Inflammatory macrophage (primary cell): ENCODE measurements around the gene KRABD2.
A peak's percentile ranks its signal among the peaks of the same experiment; 100 is the strongest.
"Not testable (repeated sequence)": the region's sequence is repeated elsewhere in the genome, so short reads cannot be mapped to it uniquely, and the experiment has no call there.

Source experiments
- DNase-seq, 2 donors: peaks; one replicate each; pipeline ENCODE4 v3.0.0-alpha.2; 2020 to 2022

KRABD2 gene

GRCh38 chr17:8392674-8393469, 16.4 kb upstream of the KRABD2 start:
- DNase-seq, result no peak

DNA sequence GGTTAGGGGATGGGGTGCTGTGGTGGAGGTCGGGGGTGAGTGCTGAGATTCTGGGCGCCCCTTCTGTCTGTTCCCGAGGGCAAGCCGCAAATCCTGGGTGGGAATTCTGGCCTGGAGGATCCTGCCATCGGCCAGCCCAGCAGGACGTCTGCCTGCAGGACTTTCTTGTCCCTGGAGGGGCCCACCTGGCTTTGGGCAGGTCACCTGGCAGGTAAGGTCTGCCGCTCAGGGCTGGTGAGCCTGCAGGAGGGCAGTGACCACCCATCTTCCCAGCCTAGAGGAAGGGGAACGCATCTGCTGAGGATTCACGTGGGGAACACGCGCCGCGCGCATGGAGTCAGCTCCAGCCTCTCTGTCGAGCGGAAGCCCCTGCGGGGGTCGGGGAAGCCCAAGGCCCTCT, 15.8 kb upstream of the KRABD2 start:
- DNase-seq, result no peak

GRCh38 chr17:8391711-8392110, 15.2 kb upstream of the KRABD2 start:
- DNase-seq, result no peak

GRCh38 chr17:8387914-8388651, 11.6 kb upstream of the KRABD2 start:
- DNase-seq, result no peak

GRCh38 chr17:8386841-8387240, 10.3 kb upstream of the KRABD2 start:
- DNase-seq, result no peak

- no peak for DNase-seq
Observed at GRCh38 chr17:8384801-8385378, 8.4 kb upstream of the KRABD2 start.

- peak; percentile 99 for DNase-seq
Observed at GRCh38 chr17:8383143-8383822, 6.8 kb upstream of the KRABD2 start, which contains the start of gene RPL26. TSS of gene RPL26 (minus strand) at chr17:8383193. CDS start at chr17:8382310, 883 bp downstream.

GRCh38 chr17:8382880-8383142, 6.3 kb upstream of the KRABD2 start:
- no peak for DNase-seq

- DNase-seq, result no peak
Observed at GRCh38 chr17:8382052-8382879, 5.8 kb upstream of the KRABD2 start.

GRCh38 chr17:8380049-8380448, 3.5 kb upstream of the KRABD2 start:
- DNase-seq, result no peak

GRCh38 chr17:8378117-8378516, 1.6 kb upstream of the KRABD2 start:
- DNase-seq, result not testable (repeated sequence)

DNA sequence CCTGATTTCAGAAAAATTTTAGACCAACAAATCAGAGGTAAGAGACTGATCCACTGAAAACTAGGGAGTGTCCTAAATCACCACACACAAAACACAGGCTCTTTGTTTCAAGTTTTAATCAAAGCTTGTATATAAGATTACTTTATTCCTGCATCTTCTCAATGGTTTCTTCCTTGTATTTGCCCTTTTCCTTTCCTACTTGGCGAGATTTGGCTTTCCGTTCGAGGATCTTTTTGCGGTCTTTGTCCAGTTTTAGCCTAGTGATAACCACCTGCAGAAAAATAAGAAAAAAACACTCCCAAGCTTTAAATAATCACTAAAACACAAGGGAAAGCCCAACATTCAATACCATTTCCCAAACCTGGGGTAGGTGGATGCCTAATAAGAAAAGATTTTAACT, 918 bp upstream of the KRABD2 start:
- no peak for DNase-seq

DNA sequence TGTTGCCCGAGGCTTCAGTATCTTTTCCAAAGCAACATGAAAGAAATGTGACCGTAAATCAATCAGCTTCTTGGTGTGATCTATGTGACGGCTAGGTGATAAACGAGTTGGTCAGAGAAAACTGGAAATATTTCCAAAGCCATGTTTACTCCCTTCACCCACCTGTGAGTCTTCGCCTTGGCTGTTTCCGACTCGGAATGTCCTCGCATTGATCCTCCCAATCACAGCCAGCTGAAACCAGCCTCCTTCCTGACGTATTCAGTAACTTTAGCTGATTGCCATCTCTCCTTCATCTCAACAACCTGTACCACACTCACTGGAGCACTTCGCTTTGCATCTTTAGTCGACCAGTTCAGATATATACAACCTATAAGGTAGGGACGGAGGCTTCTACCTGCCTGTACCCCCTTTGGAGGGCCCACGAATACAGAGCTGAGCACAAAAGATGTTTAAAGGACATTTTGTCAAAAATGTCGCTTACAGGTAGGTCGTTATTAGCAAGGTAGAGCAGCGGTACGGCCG, 705 bp downstream of the KRABD2 start:
- DNase-seq, result no peak

DNA sequence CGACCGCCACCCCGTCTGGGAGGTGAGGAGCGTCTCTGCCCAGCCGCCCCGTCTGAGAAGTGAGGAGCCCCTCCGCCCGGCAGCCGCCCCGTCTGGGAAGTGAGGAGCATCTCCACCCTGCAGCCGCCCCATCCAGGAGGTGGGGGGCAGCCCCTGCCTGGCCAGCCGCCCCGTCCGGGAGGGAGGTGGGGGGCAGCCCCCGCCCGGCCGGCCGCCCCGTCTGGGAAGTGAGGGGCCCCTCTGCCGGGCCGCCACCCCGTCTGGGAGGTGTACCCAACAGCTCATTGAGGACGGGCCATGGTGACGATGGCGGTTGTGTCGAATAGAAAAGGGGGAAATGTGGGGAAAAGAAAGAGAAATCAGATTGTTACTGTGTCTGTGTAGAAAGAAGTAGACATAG, 2.6 kb downstream of the KRABD2 start:
- not testable (repeated sequence) for DNase-seq

- no peak for DNase-seq
Observed at GRCh38 chr17:8372422-8372821, 4.1 kb downstream of the KRABD2 start.

DNA sequence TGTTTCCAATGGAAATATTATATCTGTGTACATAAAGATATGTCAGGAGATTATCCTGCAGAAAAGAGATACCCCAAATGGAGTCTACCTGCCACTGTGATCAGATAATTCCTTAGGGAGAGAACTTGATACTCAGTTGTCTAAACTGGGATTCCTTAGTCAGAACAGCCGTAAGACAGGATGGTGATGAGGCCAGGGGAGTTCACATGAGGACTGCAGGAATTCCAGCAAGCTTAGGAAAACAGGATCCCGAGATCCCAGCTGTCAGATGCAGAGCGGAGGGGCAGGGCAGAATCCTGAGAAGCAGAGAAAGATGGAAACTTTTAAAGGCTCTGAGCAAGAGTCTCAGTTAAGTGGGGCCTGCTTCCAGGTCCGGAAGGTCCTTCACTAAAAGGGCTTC, 4.7 kb downstream of the KRABD2 start:
- no peak for DNase-seq

DNA sequence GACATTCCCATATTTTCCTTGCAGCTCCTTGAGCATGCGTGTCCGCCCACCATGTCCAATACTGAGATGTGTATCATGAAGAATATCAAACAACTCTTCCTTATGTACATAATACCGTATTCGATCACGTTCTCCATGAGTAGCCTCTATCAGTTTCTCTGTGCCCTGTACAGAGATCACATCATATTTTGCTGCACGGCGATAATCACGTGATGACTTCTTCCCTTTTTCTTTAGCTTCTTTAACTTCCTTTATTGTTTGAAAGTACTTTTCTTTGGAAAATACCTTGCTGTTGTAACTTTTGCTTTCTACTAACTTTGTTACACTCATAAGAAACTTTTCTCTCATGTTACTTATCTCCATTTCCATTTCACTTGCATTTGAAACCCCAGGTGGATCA, 6.6 kb downstream of the KRABD2 start:
- DNase-seq, result peak; percentile 49 to 63

DNA sequence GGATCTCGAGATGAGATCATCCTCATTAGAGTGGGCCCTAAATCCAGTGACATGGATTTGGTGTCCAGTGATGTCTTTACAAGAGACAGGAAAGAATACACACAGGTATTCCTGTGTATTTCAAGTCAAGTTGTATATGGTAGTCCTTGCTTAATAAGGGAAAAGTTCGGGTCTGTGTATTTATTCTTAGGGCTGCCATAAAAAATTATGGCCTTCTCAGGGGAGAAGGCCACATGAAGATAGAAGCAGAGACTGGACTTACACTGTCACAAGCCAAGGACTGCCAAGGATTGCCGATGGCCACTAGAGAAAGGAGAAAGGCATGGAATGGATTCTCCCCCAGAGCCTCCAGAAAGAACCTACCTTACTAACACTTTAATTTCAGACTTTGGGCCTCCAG, 8.3 kb downstream of the KRABD2 start:
- no peak for DNase-seq

DNA sequence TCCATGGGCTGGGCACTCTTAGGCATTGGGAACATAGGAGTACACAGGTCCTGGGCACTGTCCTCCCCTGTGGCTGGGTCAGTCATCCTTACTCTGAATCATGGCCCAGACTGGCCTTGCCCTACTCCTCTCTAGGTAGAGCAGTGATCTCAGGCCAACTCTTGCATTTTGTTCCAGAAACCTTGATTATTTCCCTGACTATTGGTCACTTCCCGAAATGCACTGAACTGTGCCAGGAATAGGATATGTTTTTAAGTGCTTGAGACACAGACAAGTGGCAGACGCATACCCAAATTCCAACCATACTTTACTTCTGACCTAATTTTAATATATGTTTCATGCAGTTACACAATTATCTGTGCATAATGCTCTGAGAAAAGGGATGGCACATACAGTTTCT, 10.3 kb downstream of the KRABD2 start:
- DNase-seq, result no peak

DNA sequence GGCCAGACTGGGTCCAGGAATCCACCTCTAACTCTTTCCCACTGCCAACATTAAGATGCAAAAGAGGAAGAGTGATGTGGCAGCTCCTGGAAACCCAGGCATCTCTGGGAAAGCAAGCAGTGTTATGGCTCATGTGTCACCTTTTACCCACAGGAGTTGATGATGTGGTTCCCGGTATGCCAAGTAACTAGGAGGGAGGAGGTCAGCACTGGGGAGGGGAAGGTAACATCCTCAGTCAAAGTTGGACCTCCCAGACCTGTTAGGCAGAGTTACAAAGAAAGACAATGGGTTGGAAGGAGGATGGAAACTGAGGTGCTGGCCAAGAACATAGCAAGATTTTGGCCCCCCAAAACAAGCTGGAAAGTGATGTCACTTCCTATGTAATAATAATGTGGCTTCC, 11.4 kb downstream of the KRABD2 start:
- no peak for DNase-seq

DNA sequence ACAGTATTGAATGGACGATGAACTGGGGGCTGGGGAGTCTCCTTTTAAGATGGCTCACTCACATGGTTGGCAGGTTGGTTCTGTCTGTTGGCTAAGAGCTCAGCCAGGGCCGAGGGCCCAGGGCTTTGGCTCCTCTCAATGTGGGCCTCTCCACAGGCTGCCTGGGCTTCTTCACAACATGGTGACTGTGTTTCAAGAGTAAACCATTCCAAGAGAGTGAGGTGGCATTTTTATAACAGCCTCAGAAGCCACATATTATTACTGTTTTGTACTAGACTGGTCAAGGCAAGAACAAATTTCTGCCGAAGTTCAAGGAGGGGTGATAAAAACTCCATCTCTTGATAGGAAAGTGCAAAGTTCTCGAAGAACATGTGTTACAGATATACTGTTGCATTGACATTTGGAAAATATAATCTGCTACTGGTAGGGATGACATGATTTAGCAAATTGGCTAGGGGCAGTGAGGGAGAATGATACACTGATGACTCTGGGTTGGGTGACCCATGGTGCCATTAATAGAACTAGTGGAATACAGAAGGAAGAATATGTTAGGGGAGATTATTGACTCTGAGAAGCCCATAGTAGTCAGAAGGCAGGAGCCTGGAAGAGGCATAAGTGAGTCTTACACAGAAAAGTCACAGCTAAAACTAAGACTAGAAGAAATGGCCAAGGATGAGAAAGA, 13.7 kb downstream of the KRABD2 start:
- DNase-seq, result no peak

DNA sequence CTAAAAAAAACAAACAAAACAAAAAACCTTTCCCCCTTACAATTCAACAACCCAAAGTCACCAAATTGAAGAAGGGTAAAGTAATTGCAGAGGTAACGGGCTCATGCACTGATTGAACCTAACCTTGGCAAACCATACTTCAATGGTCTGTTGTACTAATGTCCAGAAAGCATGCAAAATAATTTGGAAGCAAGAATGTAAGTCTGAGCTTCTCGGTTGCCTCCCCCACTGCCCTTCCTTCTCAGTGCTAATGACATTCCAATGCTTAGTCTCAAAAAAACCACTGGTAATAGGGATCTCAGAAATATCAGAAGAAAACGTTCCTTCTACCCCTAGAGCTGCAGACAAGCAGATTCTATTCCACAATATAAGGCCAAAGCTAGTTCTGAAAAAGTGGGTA, 15.8 kb downstream of the KRABD2 start:
- no peak for DNase-seq
